Measurements from ENCODE around the gene ITSN2. TPM values are rescaled to one million over a fixed set of nuclear protein-coding genes. Genes with fewer than 3 reads are reported as not detected.
A peak's percentile ranks its signal among the peaks of the same experiment; 100 is the strongest.
"Not testable (repeated sequence)": the region's sequence is repeated elsewhere in the genome, so short reads cannot be mapped to it uniquely, and the experiment has no call there.

The ITSN2 gene
- total RNA-seq, result 46.1 TPM
- long read RNA-seq, partial matches to known transcripts, result 33 of 46 reads
- long read RNA-seq, other reads (novel, unspliced or antisense), result 13 of 46 reads

DNA sequence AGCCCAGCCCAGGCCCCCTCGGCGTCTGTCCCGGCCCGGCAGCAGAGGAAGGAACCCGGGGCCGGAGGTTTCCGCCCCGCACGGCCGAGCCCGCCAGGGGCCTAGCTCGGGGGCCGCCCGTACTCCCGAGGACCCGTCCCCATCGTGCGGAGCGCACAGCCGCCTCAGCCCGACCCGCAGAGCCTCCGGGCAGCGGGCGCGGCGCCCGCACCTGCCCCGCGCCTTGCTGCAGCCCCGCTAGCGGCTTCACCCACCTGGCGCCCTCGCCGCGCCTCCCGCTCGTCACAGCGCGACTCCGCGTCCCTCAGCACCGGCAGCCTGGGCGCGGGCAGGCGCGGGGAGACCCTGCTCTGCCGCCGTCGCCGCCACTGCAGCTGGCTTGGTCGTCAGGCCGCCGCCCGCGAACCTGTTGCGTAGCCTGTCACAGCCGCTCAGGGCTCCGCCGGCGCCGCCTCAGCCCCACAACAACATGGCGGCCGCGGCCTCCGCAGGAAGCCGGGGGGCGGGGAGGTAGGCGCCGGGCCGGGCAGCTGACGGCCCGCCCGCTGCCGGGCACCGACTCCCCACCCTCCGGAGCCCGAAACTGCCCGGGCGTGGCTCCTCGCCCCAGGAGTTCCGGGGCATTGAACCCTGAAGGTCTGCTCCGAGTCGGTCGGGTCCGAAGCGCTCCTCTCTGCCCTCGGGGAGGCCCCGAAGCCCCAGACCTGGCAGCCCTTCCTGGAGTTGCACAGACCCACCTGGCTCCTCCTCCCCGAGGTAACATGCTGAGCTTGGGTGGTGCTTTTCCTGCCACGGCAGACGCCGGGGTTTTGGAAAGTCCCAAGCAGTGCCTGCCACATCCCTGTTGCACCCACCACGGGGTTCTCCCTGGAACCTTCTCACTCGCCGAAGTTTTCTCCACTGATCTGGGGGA, at the start of gene ITSN2:
Gene ITSN2, minus strand, starts transcription at position 487 of the 913 bp plus-strand sequence. CDS start 32,454 bp downstream, outside the sequence.
- DNase-seq (ENCODE audit: low spot score), result peak; percentile 93
- intact Hi-C loops (cut with DNase I), result loop anchor here (5.0 to 10.0 kb wide), 2 partner anchors 58 to 276 kb away; partner anchors contain the start of gene TP53I3

DNA sequence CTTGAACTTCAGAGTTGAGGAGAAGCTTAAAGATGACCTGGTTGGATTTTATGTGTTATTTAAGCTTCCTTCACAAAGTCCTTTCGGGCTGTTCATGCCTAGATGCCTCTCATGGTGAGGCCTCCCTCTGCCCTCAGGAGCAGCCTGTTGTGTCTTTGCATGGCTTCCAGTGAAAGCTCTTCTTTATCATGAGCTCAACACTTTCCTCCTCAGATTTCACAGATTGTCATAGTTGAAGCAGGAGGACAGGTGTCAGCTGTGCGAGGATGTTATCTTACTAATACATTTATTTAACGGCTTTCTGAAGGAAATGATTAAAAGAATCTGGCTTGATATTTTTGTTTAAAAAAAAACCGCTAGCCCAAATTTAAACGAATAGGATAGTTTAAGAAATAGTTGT, 48.8 kb upstream of the ITSN2 start:
- intact Hi-C loops (cut with DNase I), result no loop called here

DNA sequence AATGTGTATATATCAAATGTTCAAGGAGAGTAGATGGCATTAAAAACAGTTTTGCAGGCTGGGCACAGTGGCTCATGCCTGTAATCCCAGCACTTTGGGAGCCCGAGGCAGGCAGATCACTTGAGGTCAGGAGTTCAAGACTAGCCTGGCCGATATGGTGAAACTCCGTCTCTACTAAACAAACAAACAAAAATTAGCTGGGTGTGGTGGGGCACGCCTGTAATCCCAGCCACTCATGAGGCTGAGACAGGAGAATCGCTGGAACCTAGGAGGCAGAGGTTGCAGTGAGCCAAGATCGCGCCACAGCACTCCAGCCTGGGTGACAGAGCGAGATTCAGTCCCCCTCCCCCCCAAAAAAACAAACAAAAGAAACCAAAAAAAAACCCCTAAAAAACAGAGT, 48.4 kb upstream of the ITSN2 start:
- DNase-seq (ENCODE audit: low spot score), result not testable (repeated sequence)

More for the DNA sequence above, 48.8 kb upstream of the ITSN2 start:
- no peak for DNase-seq (ENCODE audit: low spot score)

GRCh38 chr2:24404491-24404921, 44.2 kb upstream of the ITSN2 start:
- no peak for DNase-seq (ENCODE audit: low spot score)
- intact Hi-C loops (cut with DNase I), result no loop called here

More for the DNA sequence above, 48.4 kb upstream of the ITSN2 start:
- intact Hi-C loops (cut with DNase I), result not testable (repeated sequence)

DNA sequence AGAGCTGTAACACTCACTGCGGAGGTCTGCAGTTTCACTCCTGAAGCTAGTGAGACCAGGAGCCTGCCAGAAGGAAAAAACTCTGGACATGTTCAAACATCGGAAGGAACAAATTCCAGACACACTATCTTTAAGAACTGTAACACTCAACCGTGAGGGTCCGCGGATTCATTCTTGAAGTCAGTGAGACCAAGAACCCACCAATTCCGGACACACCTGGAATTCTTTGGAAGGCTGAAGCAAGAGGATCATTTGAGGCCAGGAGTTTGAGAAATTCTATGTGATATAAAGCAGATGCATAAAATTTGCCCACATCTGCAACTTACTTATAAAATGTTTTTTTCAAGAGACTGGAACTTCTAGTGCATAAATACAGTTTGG, 43.5 kb upstream of the ITSN2 start:
- intact Hi-C loops (cut with DNase I), result no loop called here
- no peak for DNase-seq (ENCODE audit: low spot score)

- intact Hi-C loops (cut with DNase I), result no loop called here
- DNase-seq (ENCODE audit: low spot score), result no peak
Observed at GRCh38 chr2:24403168-24403831, 43.0 kb upstream of the ITSN2 start.

DNA sequence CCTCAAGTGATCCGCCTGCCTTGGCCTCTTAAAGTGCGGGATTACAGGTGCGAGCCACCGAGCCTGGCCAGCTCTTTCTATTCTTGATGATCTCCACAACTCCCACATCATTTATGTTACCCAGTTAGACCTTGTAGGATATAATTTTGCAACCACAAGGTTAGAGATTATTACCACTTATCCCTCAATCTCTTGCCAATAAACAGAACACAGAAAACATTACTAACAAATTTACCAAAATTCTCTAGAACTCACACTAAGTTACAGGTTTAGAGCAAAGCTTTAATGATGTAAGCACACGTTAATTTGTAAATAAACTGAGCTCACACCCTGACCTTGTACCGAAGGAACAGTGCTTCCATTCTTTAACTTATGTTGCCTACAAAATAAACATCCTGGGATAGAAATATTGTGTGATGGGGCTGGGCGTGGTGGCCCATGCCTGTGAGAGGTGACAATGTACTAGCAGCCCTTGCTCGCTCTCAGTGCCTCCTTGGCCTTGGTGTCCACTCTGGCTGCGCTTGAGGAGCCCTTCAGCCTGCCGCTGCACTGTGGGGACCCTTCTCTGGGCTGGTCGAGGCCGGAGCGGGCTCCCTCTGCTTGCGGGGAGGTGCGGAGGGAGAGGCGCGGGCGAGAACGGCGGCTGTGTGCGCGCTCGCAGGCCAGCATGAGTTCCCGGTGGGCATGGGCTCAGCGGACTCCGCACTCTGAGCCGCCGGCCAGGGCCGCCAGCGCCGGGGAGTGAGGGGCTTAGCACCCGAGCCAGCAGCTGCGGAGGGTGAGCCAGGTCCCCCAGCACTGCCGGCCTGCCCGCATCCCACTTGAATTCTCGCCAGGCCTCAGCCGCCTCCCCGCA, 42.1 kb upstream of the ITSN2 start:
- intact Hi-C loops (cut with DNase I), result no loop called here
- DNase-seq (ENCODE audit: low spot score), result no peak

GRCh38 chr2:24400207-24400907, 40.0 kb upstream of the ITSN2 start:
- intact Hi-C loops (cut with DNase I), result no loop called here
- no peak for DNase-seq (ENCODE audit: low spot score)

GRCh38 chr2:24399434-24400206, 39.3 kb upstream of the ITSN2 start:
- DNase-seq (ENCODE audit: low spot score), result no peak
- intact Hi-C loops (cut with DNase I), result no loop called here

DNA sequence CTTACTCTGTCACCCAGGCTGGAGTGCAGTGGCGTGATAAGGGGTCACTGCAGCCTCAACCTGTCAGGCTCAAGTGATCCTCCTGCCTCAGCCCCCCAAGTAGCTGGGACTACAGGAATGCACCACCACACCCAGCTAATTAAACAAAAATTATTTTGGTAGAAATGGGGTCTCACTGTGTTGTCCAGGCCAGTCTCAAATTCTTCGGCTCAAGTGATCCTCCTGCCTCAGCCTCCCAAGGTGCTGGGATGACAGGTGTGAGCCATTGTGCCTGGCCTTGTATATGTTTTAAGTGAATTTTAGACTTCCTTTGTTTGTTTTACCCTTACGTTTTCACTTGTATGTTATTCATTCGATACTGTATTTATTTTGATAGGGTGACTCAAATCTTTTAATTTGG, 34.7 kb upstream of the ITSN2 start:
- no peak for DNase-seq (ENCODE audit: low spot score)
- intact Hi-C loops (cut with DNase I), result no loop called here

DNA sequence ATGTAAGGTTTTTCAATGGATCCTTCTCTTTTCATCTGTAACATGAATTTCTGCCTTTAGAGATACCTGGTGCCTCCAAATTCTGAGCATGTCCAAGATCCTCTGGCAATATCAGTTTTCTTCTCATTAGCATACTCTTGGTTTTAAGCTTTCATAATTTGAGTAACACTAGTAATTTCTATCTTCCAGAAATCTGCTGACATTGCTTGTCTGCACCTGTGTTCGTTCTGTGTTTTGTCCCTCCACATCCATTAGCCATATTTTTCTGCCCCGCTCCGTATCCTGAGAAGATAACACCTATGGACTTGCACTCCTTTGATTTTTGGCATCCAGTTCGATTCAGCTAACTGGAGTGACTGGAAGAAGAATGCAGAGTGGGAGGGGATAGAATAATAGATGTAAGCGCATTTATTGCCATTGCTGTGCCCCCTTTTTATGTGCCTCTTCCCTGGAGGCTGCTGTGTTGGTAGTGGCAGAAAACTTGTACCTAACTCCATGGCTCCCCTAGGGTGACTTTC, 32.3 kb upstream of the ITSN2 start:
- DNase-seq (ENCODE audit: low spot score), result no peak
- intact Hi-C loops (cut with DNase I), result no loop called here

DNA sequence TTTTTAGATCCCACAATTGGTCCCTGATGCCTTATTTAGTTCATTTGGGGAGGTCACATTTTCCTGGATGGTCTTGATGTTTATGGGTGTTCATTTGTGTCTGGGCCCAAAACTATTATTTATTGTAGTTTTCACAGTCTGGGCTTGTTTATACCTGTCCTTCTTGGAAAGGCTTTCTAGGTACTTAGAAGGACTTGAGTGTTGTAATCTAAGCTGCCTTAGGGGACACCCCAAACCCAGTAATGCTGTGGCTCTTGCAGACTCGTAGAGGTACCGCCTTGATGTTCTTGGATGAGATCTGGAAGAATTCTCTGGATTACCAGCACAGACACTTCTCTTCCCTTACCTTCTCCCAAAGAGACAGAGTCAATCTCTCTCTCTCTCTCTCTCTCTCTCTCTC, 25.0 kb upstream of the ITSN2 start:
- intact Hi-C loops (cut with DNase I), result no loop called here
- DNase-seq (ENCODE audit: low spot score), result no peak

- intact Hi-C loops (cut with DNase I), result loop anchor here (2.0 to 5.0 kb wide), 2 partner anchors 80 to 154 kb away; no protein-coding TSS in a partner anchor
- DNase-seq (ENCODE audit: low spot score), result no peak
Observed at GRCh38 chr2:24382363-24383073, 22.2 kb upstream of the ITSN2 start.

DNA sequence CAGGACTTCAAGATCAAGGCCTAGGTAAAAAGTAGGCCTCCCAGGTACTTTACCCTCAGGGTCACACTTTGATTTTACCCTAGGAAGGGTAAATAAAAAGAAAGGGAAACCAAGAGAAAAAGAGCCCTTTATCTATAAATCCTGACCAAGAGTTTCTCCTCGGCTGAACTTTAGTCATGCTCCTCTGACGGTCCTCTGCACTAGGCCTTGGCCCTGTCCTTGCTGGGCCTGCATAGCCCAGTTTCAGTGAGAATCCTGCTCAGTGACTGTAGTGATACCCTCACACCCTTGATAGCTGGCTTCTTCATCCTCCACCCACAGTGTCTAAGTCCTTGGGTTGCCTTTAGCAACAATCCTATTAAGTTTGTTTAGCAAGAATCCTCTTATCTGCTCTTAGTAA, 20.5 kb upstream of the ITSN2 start:
- intact Hi-C loops (cut with DNase I), result loop anchor here (5.0 kb wide), 1 partner anchor 79 kb away; no protein-coding TSS in a partner anchor
- DNase-seq (ENCODE audit: low spot score), result no peak

- intact Hi-C loops (cut with DNase I), result no loop called here
- DNase-seq (ENCODE audit: low spot score), result no peak
Observed at GRCh38 chr2:24375349-24376087, 15.2 kb upstream of the ITSN2 start.

DNA sequence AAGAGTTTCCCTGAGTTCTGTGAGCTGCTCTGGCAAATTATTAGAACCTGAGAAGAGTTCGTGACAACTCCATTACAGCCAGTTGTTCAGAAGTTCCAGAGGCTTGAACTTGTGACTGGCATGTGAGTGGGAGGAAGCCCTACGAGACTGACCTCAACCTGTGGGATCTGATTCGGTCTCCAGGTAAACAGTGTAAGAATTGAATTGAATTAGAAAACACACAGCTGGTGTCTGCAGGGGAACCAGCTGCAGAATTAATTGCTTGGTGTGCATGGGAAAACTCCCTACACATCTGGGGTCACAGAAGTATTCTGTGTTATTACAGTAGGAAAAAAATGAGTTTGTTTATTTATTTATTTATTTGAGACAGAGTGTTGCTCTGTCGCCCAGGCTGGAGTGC, 14.0 kb upstream of the ITSN2 start:
- intact Hi-C loops (cut with DNase I), result no loop called here
- DNase-seq (ENCODE audit: low spot score), result no peak

- intact Hi-C loops (cut with DNase I), result no loop called here
- DNase-seq (ENCODE audit: low spot score), result no peak
Observed at GRCh38 chr2:24372033-24372432, 11.7 kb upstream of the ITSN2 start.
